ENCODE results near the gene NR4A1. TPM values are rescaled to one million over a fixed set of nuclear protein-coding genes. Genes with fewer than 3 reads are reported as not detected.
"Not testable (repeated sequence)": the region's sequence is repeated elsewhere in the genome, so short reads cannot be mapped to it uniquely, and the experiment has no call there.

Gene NR4A1
- total RNA-seq, 4 donors from 2014 or later = 390 to 1,252 (median 718) TPM

GRCh38 chr12:52096332-52097044, 45.2 kb downstream of the NR4A1 start:
- peaks cover 0 to 16% of the 10 kb centered on the region in 2 donors for H3K27me3 ChIP-seq
- no peak for DNase-seq (ENCODE audit: low spot score in 2 of 2)
- no peak overlapping the region for H3K4me3 ChIP-seq
- no peaks in the 10 kb centered on the region for H3K9me3 ChIP-seq
- TF ChIP-seq CTCF (IDR thresholded peaks at IDR 0.05) = no peak
- TF ChIP-seq POLR2A (IDR thresholded peaks at IDR 0.05) = no peak
- TF ChIP-seq EP300 (IDR thresholded peaks at IDR 0.05) = no peak
- no peak overlapping the region for H3K27ac ChIP-seq
- WGBS, 2 donors = 93 to 95% methylated on average over 15 of the region's 15 CpGs
- H3K4me1 ChIP-seq = no peaks in the 10 kb centered on the region
- no peaks in the 10 kb centered on the region for H3K36me3 ChIP-seq

GRCh38 chr12:52097045-52097666, 45.9 kb downstream of the NR4A1 start:
- TF ChIP-seq EP300 (IDR thresholded peaks at IDR 0.05) (no peak), CTCF (IDR thresholded peaks at IDR 0.05) (no peak), POLR2A (IDR thresholded peaks at IDR 0.05) (no peak)
- Histone ChIP-seq H3K36me3 (no peaks in the 10 kb centered on the region), H3K27me3 (peaks cover 0 to 16% of the 10 kb centered on the region in 2 donors), H3K27ac (no peak overlapping the region), H3K4me3 (no peak overlapping the region), H3K9me3 (no peaks in the 10 kb centered on the region), H3K4me1 (no peaks in the 10 kb centered on the region)
- 86 to 89% methylated on average over 18 to 21 of the region's 21 CpGs for WGBS, 2 donors
- no peak for DNase-seq (ENCODE audit: low spot score in 2 of 2)

- not testable (repeated sequence) for H3K27me3 ChIP-seq; H3K9me3 ChIP-seq; H3K27ac ChIP-seq; DNase-seq (ENCODE audit: low spot score in 2 of 2); H3K4me3 ChIP-seq; H3K4me1 ChIP-seq; H3K36me3 ChIP-seq
- 53 to 59% methylated on average over 6 to 10 of the region's 10 CpGs for WGBS, 2 donors
Observed at GRCh38 chr12:52104431-52105089, 53.3 kb downstream of the NR4A1 start.

Other genes with a start within 250 kb of the NR4A1 start
- 1 to 10 TPM; 1.1 to 2.1 (median 1.3) TPM for gene FIGNL2, start 202.7 kb upstream of the NR4A1 start, total RNA-seq
- gene ANKRD33, start 163.3 kb upstream of the NR4A1 start, total RNA-seq = under 1 TPM in 2 of 4 donors, not detected in 2; 0.60 to 0.66 TPM
- gene ACVRL1, start 143.9 kb upstream of the NR4A1 start, total RNA-seq = 100 to 1,000 TPM in 1 of 4 donors, 10 to 100 TPM in 3; 68.4 to 318 (median 80.7) TPM
- 10 to 100 TPM; 11.6 to 19.8 (median 17.1) TPM for gene ACVR1B, start 99.7 kb upstream of the NR4A1 start, total RNA-seq
- gene TAMALIN, start 44.5 kb upstream of the NR4A1 start, total RNA-seq = 10 to 100 TPM; 30.6 to 54.0 (median 37.8) TPM
- 10 to 100 TPM; 32.6 to 49.6 (median 37.5) TPM for gene ATG101, start 18.5 kb downstream of the NR4A1 start, total RNA-seq
- gene SMIM41, start 28.3 kb downstream of the NR4A1 start, total RNA-seq = 10 to 100 TPM; 16.5 to 78.7 (median 39.3) TPM
- not detected for gene KRT80, start 140.6 kb downstream of the NR4A1 start, total RNA-seq
- 10 to 100 TPM in 1 of 4 donors, 1 to 10 TPM in 3; 2.5 to 33.9 (median 6.3) TPM for gene KRT7, start 181.8 kb downstream of the NR4A1 start, total RNA-seq
- gene KRT86, start 223.2 kb downstream of the NR4A1 start, total RNA-seq = not detected
- gene KRT81, start 240.1 kb downstream of the NR4A1 start, total RNA-seq = not detected